ENCODE data around the gene THEMIS.
"Not testable (repeated sequence)": the region's sequence is repeated elsewhere in the genome, so short reads cannot be mapped to it uniquely, and the experiment has no call there.

THEMIS gene

DNA sequence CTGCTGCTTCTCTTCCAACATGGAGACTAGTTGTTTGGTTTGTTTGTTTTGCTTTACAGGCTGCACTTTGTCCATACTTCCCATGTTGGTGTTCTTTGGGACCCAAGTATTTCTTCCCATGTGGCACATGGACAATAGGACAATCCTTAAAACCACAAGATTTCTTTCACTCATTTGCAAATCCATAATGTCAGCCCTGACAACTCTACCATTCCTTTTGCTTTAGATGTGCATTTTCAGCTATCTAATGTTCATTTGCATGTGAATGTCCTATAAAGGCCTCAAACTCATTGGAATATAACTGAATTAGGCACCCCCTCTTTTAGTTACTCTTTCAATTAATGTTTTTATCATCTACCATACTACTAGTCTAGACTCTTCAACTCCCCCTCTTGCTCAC, 16.7 kb downstream of the THEMIS start:
- no peak for DNase-seq (ENCODE audit: low spot score)
- no peak overlapping the region for H3K27ac ChIP-seq
- CTCF ChIA-PET, result no interaction called here
- TF ChIP-seq, protein P1, sequence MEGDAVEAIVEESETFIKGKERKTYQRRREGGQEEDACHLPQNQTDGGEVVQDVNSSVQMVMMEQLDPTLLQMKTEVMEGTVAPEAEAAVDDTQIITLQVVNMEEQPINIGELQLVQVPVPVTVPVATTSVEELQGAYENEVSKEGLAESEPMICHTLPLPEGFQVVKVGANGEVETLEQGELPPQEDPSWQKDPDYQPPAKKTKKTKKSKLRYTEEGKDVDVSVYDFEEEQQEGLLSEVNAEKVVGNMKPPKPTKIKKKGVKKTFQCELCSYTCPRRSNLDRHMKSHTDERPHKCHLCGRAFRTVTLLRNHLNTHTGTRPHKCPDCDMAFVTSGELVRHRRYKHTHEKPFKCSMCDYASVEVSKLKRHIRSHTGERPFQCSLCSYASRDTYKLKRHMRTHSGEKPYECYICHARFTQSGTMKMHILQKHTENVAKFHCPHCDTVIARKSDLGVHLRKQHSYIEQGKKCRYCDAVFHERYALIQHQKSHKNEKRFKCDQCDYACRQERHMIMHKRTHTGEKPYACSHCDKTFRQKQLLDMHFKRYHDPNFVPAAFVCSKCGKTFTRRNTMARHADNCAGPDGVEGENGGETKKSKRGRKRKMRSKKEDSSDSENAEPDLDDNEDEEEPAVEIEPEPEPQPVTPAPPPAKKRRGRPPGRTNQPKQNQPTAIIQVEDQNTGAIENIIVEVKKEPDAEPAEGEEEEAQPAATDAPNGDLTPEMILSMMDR (conservative IDR thresholded peaks at IDR 0.05; ENCODE audit: low read depth), result no peak
- POLR2A ChIA-PET (ENCODE audit: low non-redundant PET), result no interaction called here

DNA sequence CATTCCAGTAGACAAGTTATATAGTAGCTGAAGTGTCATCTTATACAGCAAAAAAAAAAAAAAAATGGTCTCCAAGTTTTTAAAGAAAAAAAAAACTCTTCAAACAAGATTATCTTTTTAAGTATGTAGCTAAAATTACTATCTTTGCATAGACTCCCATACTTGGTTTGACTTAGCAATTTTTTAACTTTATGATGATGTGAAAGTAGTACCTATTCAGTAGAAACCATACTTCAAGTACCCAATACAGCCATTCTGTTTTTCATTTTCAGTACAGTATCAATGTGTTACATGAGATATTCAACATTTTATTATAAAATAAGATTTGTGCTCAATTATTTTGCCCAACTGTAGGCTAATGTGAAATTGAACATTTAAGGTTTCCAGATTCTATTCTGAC, 18.9 kb downstream of the THEMIS start:
- DNase-seq (ENCODE audit: low spot score); CTCF ChIA-PET; H3K27ac ChIP-seq; POLR2A ChIA-PET (ENCODE audit: low non-redundant PET): not testable (repeated sequence)

DNA sequence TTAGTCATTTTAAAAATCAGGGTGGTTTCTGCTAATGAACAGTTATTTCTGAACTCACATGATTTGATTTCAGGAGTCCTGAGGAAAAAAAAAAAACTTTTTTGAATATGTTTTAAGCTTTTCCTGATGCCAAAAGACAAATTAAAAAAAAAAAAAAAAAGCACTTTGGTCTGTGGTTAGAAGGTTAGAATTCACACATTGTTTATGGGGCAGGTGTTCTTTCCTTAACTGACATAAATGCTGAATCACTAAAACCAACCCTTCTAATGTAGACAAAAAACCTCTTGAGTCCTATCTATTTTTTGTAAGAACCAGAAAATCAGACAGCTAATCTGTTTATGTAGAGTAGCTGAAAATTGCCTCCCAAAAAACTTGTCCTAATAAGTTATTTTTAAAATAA, 20.4 kb downstream of the THEMIS start:
- TF ChIP-seq, protein P1 (conservative IDR thresholded peaks at IDR 0.05; ENCODE audit: low read depth), result no peak
- H3K27ac ChIP-seq, result no peak overlapping the region
- ChIA-PET CTCF (no interaction called here), POLR2A (ENCODE audit: low non-redundant PET) (no interaction called here)
- no peak for DNase-seq (ENCODE audit: low spot score)

DNA sequence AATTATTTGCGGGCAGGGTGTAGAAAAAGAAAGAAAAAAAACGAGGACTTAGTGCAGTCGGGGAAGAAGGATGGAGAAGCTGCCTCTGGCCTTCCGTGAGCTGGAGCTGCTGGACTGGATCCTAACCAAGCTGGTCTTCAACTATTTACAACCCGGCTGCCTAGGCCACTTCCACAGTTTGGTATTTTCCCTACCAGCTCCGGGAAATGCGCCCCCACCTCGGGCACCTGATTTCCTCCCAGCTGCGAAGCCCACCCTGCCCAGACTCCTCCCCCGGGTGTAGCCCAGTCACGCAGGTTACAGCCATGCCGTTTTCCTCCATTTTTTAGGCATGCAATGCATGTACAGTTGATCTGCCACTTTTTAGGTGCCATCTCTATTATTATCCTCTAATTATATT, 21.2 kb downstream of the THEMIS start:
- ChIA-PET CTCF (interaction anchor here (0.7 kb wide), 1 partner anchor 1408 kb away, joined by 3 read pairs; no protein-coding TSS in a partner anchor), POLR2A (ENCODE audit: low non-redundant PET) (no interaction called here)
- TF ChIP-seq, protein P1 (conservative IDR thresholded peaks at IDR 0.05; ENCODE audit: low read depth), result no peak
- no peak overlapping the region for H3K27ac ChIP-seq
- no peak for DNase-seq (ENCODE audit: low spot score)

DNA sequence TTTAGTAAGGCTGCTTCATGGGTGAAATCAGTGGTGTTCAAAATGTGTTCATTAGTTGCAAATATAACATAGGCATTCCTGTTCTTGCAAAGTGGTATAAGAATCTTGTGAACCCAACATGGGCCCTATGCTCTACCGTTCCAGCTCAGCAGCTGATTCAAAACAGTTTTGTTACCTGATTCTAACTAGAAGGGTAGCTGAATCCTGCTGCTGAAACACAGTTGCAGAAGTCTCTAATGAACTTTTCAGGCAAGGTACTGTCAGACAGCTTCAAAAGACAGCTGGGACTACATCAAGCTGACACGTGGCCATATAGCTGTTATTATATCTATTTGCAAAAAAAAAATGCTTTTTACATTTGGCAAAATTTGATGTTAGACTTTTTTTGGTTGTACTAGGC, 22.7 kb downstream of the THEMIS start:
- CTCF ChIA-PET, result no interaction called here
- H3K27ac ChIP-seq, result no peak overlapping the region
- DNase-seq (ENCODE audit: low spot score), result no peak
- TF ChIP-seq, protein P1 (conservative IDR thresholded peaks at IDR 0.05; ENCODE audit: low read depth), result no peak
- POLR2A ChIA-PET (ENCODE audit: low non-redundant PET), result no interaction called here

DNA sequence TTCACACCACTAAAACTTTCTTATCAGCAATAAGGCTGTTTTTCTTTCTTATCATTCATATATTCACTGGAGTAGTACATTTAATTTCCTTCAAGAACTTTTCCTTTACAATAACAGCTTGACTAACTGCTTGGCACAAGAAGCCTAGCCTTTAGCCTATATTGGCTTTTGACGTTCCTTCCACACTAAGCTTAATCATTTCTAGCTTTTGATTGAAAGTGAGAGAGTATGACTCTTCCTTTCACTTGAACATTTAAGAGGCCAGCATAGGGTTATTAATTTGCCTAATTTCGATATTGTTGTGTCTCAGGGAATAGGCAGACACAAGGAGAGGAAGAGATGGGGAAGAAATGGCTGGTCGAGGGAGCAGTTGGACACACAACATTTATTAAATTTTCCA, 23.6 kb downstream of the THEMIS start:
- no peak for DNase-seq (ENCODE audit: low spot score)
- H3K27ac ChIP-seq, result no peak overlapping the region
- CTCF ChIA-PET, result interaction anchor here (0.6 kb wide), 1 partner anchor 66 kb away, joined by 4 read pairs; no protein-coding TSS in a partner anchor
- POLR2A ChIA-PET (ENCODE audit: low non-redundant PET), result no interaction called here
- TF ChIP-seq, protein P1 (conservative IDR thresholded peaks at IDR 0.05; ENCODE audit: low read depth), result no peak

DNA sequence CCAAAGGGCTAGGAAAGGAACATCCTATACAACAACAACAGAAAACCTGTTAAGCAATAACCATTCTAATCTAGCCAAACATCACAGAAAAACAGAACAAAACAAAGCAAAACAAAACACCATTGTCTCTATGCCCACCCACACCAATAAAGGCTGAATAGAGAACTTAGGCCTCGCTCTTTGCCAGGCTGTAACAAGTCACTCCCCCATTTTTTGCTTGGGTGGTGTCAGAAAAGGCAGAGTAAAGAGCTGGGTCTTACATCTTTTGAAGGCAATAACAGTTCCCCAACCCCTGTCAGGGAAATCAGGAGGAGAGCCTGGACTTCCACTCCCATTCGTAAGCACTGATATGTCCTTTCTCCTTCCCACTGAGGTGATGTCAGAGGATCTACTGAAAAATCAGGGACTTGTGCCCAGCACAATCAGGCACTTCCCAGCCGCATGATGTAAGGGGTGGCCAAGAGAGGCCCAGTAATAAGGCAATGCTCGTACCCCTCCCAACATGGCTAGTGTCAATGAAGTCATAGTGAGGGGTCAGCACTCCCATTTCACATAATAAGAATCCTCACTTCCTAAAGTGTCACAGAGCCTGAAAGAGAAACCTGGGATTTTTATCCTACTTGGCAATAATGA, 31.0 kb downstream of the THEMIS start:
- no peak for DNase-seq (ENCODE audit: low spot score)
- TF ChIP-seq, protein P1 (conservative IDR thresholded peaks at IDR 0.05; ENCODE audit: low read depth), result no peak
- CTCF ChIA-PET, result no interaction called here
- POLR2A ChIA-PET (ENCODE audit: low non-redundant PET), result no interaction called here
- H3K27ac ChIP-seq, result no peak overlapping the region
